B cell (primary cell): ENCODE results near the gene ST6GALNAC2. TPM values are rescaled to one million over a fixed set of nuclear protein-coding genes. Genes with fewer than 3 reads are reported as not detected.

Source experiments
- ATAC-seq: fragments of 200-7000 bp; cut with Tn5 transposase; one replicate; pipeline ENCODE4 v1.10.0; 2021; ENCODE audit warnings: low read depth, mild to moderate bottlenecking, moderate number of reproducible peaks, moderate library complexity
- CTCF ChIA-PET: fragments of 350-600 bp; sonication (Branson Sonifier 250); formaldehyde crosslinking; loops from one replicate; lab custom pipeline; 2021; ENCODE audit warnings: antibody characterized with exemption, inconsistent platforms; lab: Charles Lee
- POLR2A ChIA-PET: fragments of 350-600 bp; sonication (Branson Sonifier 250); formaldehyde crosslinking; loops from one replicate; lab custom pipeline; 2021; ENCODE audit warnings: antibody characterized with exemption; lab: Charles Lee
- DNase-seq: peaks from one replicate; pipeline ENCODE4 v3.0.0; 2013
- H2AFZ ChIP-seq: 2 replicates; pipeline ENCODE4 v1.6.1; 2012; ENCODE audit warnings: mild to moderate bottlenecking, low read depth, low read length; ENCODE audit not compliant: insufficient read depth, poor library complexity, severe bottlenecking
- H3K27ac ChIP-seq, 2 donors: 1 replicate in 1 of 2; 2 replicates in 1 of 2; pipeline ENCODE4 v1.5.1; 2012 to 2013; ENCODE audit warnings: low read length in 2 of 2, mild to moderate bottlenecking in 2 of 2, moderate library complexity in 1 of 2
- H3K27me3 ChIP-seq, 4 experiments: fragments of 200-600 bp in 1 of 4; sonication (generic) in 1 of 4; replicated peaks in 1 of 4; 1 replicate in 2 of 4; 2 replicates in 2 of 4; pipeline versions ENCODE4 v1.6.1 to v1.7.0; 2013 to 2016; ENCODE audit warnings: low read length in 3 of 4, mild to moderate bottlenecking in 2 of 4, mixed read lengths in 1 of 4, moderate library complexity in 1 of 4; ENCODE audit not compliant: insufficient read depth in 4 of 4, control insufficient read depth in 3 of 4; ENCODE audit errors: control extremely low read depth in 1 of 4
- H3K36me3 ChIP-seq, 2 experiments: replicated peaks in 1 of 2; 1 replicate in 1 of 2; 2 replicates in 1 of 2; pipeline versions ENCODE4 v1.6.1 to v1.7.1; 2013; ENCODE audit warnings: low read length in 1 of 2; ENCODE audit not compliant: insufficient read depth in 2 of 2, control insufficient read depth in 1 of 2; ENCODE audit errors: control extremely low read depth in 1 of 2, extremely low read depth in 1 of 2
- H3K4me1 ChIP-seq, 2 donors: fragments of 200-600 bp in 1 of 2; sonication (generic) in 1 of 2; 1 replicate in 1 of 2; 2 replicates in 1 of 2; pipeline versions ENCODE4 v1.5.1 to v1.6.1; 2013 to 2017; ENCODE audit warnings: low read length in 2 of 2; ENCODE audit not compliant: control insufficient read depth in 2 of 2, insufficient read depth in 2 of 2
- H3K4me2 ChIP-seq: replicated peaks from 2 replicates; pipeline ENCODE3; 2012; ENCODE audit warnings: mild to moderate bottlenecking, low read depth, low read length; ENCODE audit not compliant: poor library complexity, severe bottlenecking
- H3K4me3 ChIP-seq, 5 experiments: fragments of 200-600 bp in 1 of 5; sonication (generic) in 1 of 5; 1 replicate in 3 of 5; 2 replicates in 2 of 5; pipeline versions ENCODE4 v1.5.1 to v1.7.0; 2011 to 2016; ENCODE audit warnings: low read length in 4 of 5, mild to moderate bottlenecking in 4 of 5, low read depth in 2 of 5, control low read depth in 1 of 5, moderate library complexity in 1 of 5; ENCODE audit not compliant: insufficient read depth in 1 of 5; ENCODE audit errors: control extremely low read depth in 1 of 5, extremely low read depth in 1 of 5
- H3K79me2 ChIP-seq: fragments of 200-600 bp; sonication (generic); one replicate; pipeline ENCODE4 v1.6.0; 2016; ENCODE audit warnings: low read length; ENCODE audit not compliant: control insufficient read depth, insufficient read depth
- H3K9ac ChIP-seq: fragments of 200-600 bp; sonication (generic); 2 replicates; pipeline ENCODE4 v1.6.1; 2017; ENCODE audit warnings: mild to moderate bottlenecking, low read length, moderate library complexity
- H3K9me3 ChIP-seq, 3 donors: one replicate each; pipeline versions ENCODE4 v1.6.1 to v1.7.1; 2013; ENCODE audit warnings: low read length in 2 of 3; ENCODE audit not compliant: control insufficient read depth in 2 of 3, insufficient read depth in 1 of 3; ENCODE audit errors: control extremely low read depth in 1 of 3
- H4K20me1 ChIP-seq: 2 replicates; pipeline ENCODE4 v1.6.0; 2012; ENCODE audit warnings: mild to moderate bottlenecking, low read length; ENCODE audit not compliant: insufficient read depth, control insufficient read depth, poor library complexity, severe bottlenecking
- H3K27ac Mint-ChIP-seq: one replicate; pipeline ENCODE4 v1.8.0; 2021; ENCODE audit warnings: mixed read lengths
- H3K27me3 Mint-ChIP-seq: one replicate; pipeline ENCODE4 v1.8.0; 2021; ENCODE audit warnings: mixed read lengths
- H3K4me1 Mint-ChIP-seq: one replicate; pipeline ENCODE4 v1.8.0; 2021; ENCODE audit warnings: mixed read lengths
- H3K4me3 Mint-ChIP-seq: one replicate; pipeline ENCODE4 v1.8.0; 2021; ENCODE audit warnings: mixed read lengths
- H3K9me3 Mint-ChIP-seq: one replicate; pipeline ENCODE4 v1.8.0; 2022; ENCODE audit warnings: mixed read lengths; ENCODE audit not compliant: insufficient read depth
- CTCF ChIP-seq: fragments of 200-600 bp; IDR thresholded peaks from one replicate; pipeline ENCODE4 v1.8.0; 2022; ENCODE audit warnings: antibody characterized with exemption, mild to moderate bottlenecking
- EZH2 ChIP-seq: IDR thresholded peaks from 2 replicates; pipeline ENCODE4 v1.6.1; 2012; ENCODE audit warnings: borderline replicate concordance, low read depth, mild to moderate bottlenecking, moderate library complexity, low read length; ENCODE audit not compliant: insufficient read depth, poor library complexity, severe bottlenecking
- WGBS: methylation state at CpG from one replicate; pipeline ENCODE4 v1.1.5; 2013; ENCODE audit warnings: missing lambda C conversion rate; ENCODE audit not compliant: insufficient coverage; 5-methylcytosine and 5-hydroxymethylcytosine counted together
- intact Hi-C: fragments of 100-400 bp; cut with micrococcal nuclease; formaldehyde crosslinking; loops from one replicate; pipeline ENCODE4 v1.10.0; 2022
- polyA plus RNA-seq: library from polyadenylated mRNA; depleted of rRNA; stranded (reverse); fragments of >200 nt; gene quantifications from 2 replicates; pipeline ENCODE4 v1.2.3, GENCODE V29; 2012
- total RNA-seq, 2 donors: library from RNA; stranded (reverse); fragments of 120-200 nt in 1 of 2; gene quantifications; 1 replicate in 1 of 2; 2 replicates in 1 of 2; pipeline versions ENCODE4 v1.2.3 to v1.2.4, GENCODE V29; 2013 to 2022

ST6GALNAC2 gene
- total and polyA plus RNA-seq, 2 donors (not counting 1 experiment from before 2014, with no cell fraction given): 0.58 to 2.7 TPM

GRCh38 chr17:76585033-76585648, 519 bp downstream of the ST6GALNAC2 start:
- Mint-ChIP-seq H3K9me3 (no peaks in the 10 kb centered on the region), H3K4me1 (peaks cover 12% of the 10 kb centered on the region), H3K27ac (no peak overlapping the region), H3K4me3 (peak overlapping the region; percentile 88), H3K27me3 (peaks cover 43% of the 10 kb centered on the region)
- Histone ChIP-seq H3K79me2 (no peaks in the 10 kb centered on the region), H3K27ac (no peak overlapping the region), H3K36me3 (no peaks in the 10 kb centered on the region), H3K27me3 (peaks cover 0 to 38% (median 20%) of the 10 kb centered on the region in 4 experiments), H4K20me1 (no peaks in the 10 kb centered on the region), H3K4me2 (peak overlapping the region; percentile 98), H3K4me1 (peaks cover 21% of the 10 kb centered on the region in 2 donors), H3K9me3 (no peaks in the 10 kb centered on the region), H3K4me3 (peak overlapping the region; percentile 45 to 77 (median 57)), H2AFZ (peak overlapping the region; percentile 89), H3K9ac (peak overlapping the region; percentile 71)
- TF ChIP-seq CTCF: no peak
- intact Hi-C loops: no loop called here
- ChIA-PET CTCF (interaction anchor here (0.6 to 2.9 kb wide), 9 partner anchors 14 to 62 kb away, joined by 3 to 13 read pairs (median 4); no protein-coding TSS in a partner anchor), POLR2A (interaction anchor here (0.6 to 1.3 kb wide), 4 partner anchors 25 to 57 kb away, joined by 3 read pairs; no protein-coding TSS in a partner anchor)
- ATAC-seq: no peak
- DNase-seq: peak; percentile 55
- WGBS: 3% methylated on average over 62 of the region's 62 CpGs

GRCh38 chr17:76584427-76585032, 1.1 kb downstream of the ST6GALNAC2 start:
- Histone ChIP-seq H3K27me3 (peaks cover 0 to 36% (median 20%) of the 10 kb centered on the region in 4 experiments), H3K4me1 (peaks cover 21% of the 10 kb centered on the region in 2 donors), H3K4me2 (peak overlapping the region; percentile 98), H4K20me1 (no peaks in the 10 kb centered on the region), H3K36me3 (no peaks in the 10 kb centered on the region), H3K27ac (no peak overlapping the region), H3K9ac (peak overlapping the region; percentile 71), H3K79me2 (no peaks in the 10 kb centered on the region), H2AFZ (peak overlapping the region; percentile 89), H3K4me3 (peak overlapping the region; percentile 7 to 77 (median 57)), H3K9me3 (no peaks in the 10 kb centered on the region)
- Mint-ChIP-seq H3K4me3 (peak overlapping the region; percentile 88), H3K9me3 (no peaks in the 10 kb centered on the region), H3K4me1 (peaks cover 12% of the 10 kb centered on the region), H3K27me3 (peaks cover 38% of the 10 kb centered on the region), H3K27ac (no peak overlapping the region)
- WGBS: 34% methylated on average over 12 of the region's 17 CpGs
- no peak for TF ChIP-seq EZH2
- no peak for TF ChIP-seq CTCF
- intact Hi-C loops: no loop called here
- ChIA-PET POLR2A (interaction anchor here (1.0 kb wide), 1 partner anchor 25 kb away, joined by 3 read pairs; no protein-coding TSS in a partner anchor), CTCF (interaction anchor here (0.6 to 2.9 kb wide), 6 partner anchors 19 to 1457 kb away, joined by 3 to 13 read pairs (median 3); no protein-coding TSS in a partner anchor)
- ATAC-seq: no peak
- no peak for DNase-seq
